Kidney capillary endothelial cell (primary cell): Measurements from ENCODE around the gene ARHGAP22.

Source experiments
- DNase-seq: peaks from one replicate; pipeline ENCODE4 v3.0.0-alpha.2; 2018; ENCODE audit warnings: low spot score

The ARHGAP22 gene

GRCh38 chr10:48463318-48464003, 141.4 kb downstream of the ARHGAP22 start:
- no peak for DNase-seq

- DNase-seq, result no peak
Measured at GRCh38 chr10:48462482-48463020, 142.3 kb downstream of the ARHGAP22 start.

- DNase-seq, result no peak
Measured at GRCh38 chr10:48461623-48462481, 143.0 kb downstream of the ARHGAP22 start.

- no peak for DNase-seq
Measured at GRCh38 chr10:48460182-48460581, 144.7 kb downstream of the ARHGAP22 start.

- DNase-seq, result no peak
Measured at GRCh38 chr10:48459270-48460150, 145.4 kb downstream of the ARHGAP22 start.

GRCh38 chr10:48458662-48459048, 146.2 kb downstream of the ARHGAP22 start:
- no peak for DNase-seq

- no peak for DNase-seq
Measured at GRCh38 chr10:48457949-48458661, 146.8 kb downstream of the ARHGAP22 start.

- DNase-seq, result no peak
Measured at GRCh38 chr10:48456808-48457761, 147.8 kb downstream of the ARHGAP22 start.

GRCh38 chr10:48456361-48456804, 148.5 kb downstream of the ARHGAP22 start:
- no peak for DNase-seq

GRCh38 chr10:48455392-48456151, 149.3 kb downstream of the ARHGAP22 start:
- DNase-seq, result no peak

- no peak for DNase-seq
Measured at GRCh38 chr10:48455055-48455391, 149.8 kb downstream of the ARHGAP22 start.

GRCh38 chr10:48454302-48455054, 150.4 kb downstream of the ARHGAP22 start:
- DNase-seq, result no peak

- DNase-seq, result no peak
Measured at GRCh38 chr10:48453451-48454301, 151.2 kb downstream of the ARHGAP22 start.

GRCh38 chr10:48452879-48453412, 151.9 kb downstream of the ARHGAP22 start:
- DNase-seq, result no peak

GRCh38 chr10:48451969-48452878, 152.6 kb downstream of the ARHGAP22 start:
- no peak for DNase-seq

- no peak for DNase-seq
Measured at GRCh38 chr10:48450741-48451466, 154.0 kb downstream of the ARHGAP22 start.
